ENCODE measurements around the gene TSNAXIP1. TPM values are rescaled to one million over a fixed set of nuclear protein-coding genes. Genes with fewer than 3 reads are reported as not detected.

TSNAXIP1 gene
- total and polyA plus RNA-seq, 10 of the 15 experiments (the other 5 are each of a cell fraction or from before 2014, with no cell fraction given): 0.09 to 0.63 (median 0.37) TPM; not detected in 1

DNA sequence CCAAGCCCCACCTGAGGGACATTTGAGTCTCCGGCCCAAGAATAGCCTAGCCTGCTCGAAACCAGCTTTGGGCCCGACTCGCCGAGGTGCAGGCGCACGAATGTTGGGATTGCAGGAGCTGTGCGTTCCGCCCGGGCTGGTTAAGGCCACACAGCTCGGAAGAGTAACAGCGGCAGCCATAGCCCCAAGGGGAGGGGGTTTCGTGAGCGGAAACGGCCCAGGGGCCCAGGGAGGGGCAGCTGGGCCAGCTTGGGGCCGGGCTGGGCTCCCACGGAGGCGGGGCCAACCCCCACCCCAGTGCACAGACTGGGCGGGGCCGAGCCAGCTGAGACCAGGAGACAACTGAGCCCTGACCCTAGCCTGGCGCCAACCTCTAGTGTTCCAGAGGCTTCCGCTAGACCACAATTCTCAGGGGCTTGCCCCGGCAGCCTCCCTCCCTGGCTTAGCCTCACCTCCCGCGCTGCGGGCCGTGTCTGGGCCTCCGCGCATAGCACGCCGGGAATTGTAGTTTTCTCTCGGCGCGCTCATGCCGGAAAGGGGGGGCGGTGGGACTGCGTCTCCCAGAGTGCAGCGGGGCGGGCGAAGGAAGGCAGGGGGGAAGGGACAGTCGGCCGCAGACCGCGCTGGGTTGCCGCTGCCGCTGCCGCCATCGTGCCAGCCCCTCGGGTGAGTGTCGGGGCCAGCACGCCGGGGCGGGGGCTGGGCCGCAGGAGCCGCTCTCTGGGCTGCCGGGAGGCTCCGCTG is 39.8 kb downstream of the TSNAXIP1 start, which contains the start of gene NUTF2:
Gene NUTF2, plus strand, starts transcription at position 614 of the 744 bp plus-strand sequence. CDS start 18,198 bp downstream, outside the sequence.
- RAD21 ChIA-PET (ENCODE audit: unreplicated experiment): interaction anchor here (0.7 to 1.4 kb wide), 5 partner anchors 37 to 238 kb away, joined by 3 to 4 read pairs (median 3); partner anchors contain the start of genes NFATC3, RANBP10 and TSNAXIP1
- no peak for TF ChIP-seq ATF2 (IDR thresholded peaks at IDR 0.05; ENCODE audit: low read length)
- peak; percentile 82 for TF ChIP-seq CHD2 (IDR thresholded peaks at IDR 0.05; ENCODE audit: borderline replicate concordance, low read depth, low read length)
- no peak for TF ChIP-seq WRNIP1 (IDR thresholded peaks at IDR 0.05; ENCODE audit: borderline replicate concordance, low read depth, low read length)
- TF ChIP-seq BHLHE40 (IDR thresholded peaks at IDR 0.05; ENCODE audit: borderline replicate concordance in 1 of 2, low read depth in 2 of 2, low read length in 1 of 2): peak in 1 of 2 experiments; percentile 69; a peak in 2 of 4 replicates
- TF ChIP-seq SIX5 (IDR thresholded peaks at IDR 0.05; ENCODE audit: low read depth, low read length, severe bottlenecking): peak; percentile 95
- TF ChIP-seq CEBPB (IDR thresholded peaks at IDR 0.05; ENCODE audit: borderline replicate concordance in 1 of 2, low read depth in 2 of 2, low read length in 2 of 2): no peak
- TF ChIP-seq KAT2A (conservative IDR thresholded peaks at IDR 0.05; ENCODE audit: control insufficient read depth, low read depth, low read length): no peak
- TF ChIP-seq POLR2AphosphoS5 (IDR thresholded peaks at IDR 0.05; ENCODE audit: low read length): peak; percentile 76; the same call in 1 of the 2 replicates
- no peak for TF ChIP-seq SUZ12 (IDR thresholded peaks at IDR 0.05; ENCODE audit: unreplicated experiment)
- TF ChIP-seq SKIL (IDR thresholded peaks at IDR 0.05; ENCODE audit: low read depth, poor library complexity, severe bottlenecking): no peak
- TF ChIP-seq POU2F2 (IDR thresholded peaks at IDR 0.05; ENCODE audit: borderline replicate concordance, low read depth, low read length): peak; percentile 24; the same call in 1 of the 3 replicates
- no peak for TF ChIP-seq NFIC (IDR thresholded peaks at IDR 0.05; ENCODE audit: low read depth, low read length)
- peak; percentile 37; the same call in 1 of the 2 replicates for TF ChIP-seq TCF12 (IDR thresholded peaks at IDR 0.05; ENCODE audit: low read depth, low read length)
- peak; percentile 88 for TF ChIP-seq POLR2A (IDR thresholded peaks at IDR 0.05; ENCODE audit: low read depth, low read length)
- peak; percentile 80 for TF ChIP-seq RELB (IDR thresholded peaks at IDR 0.05; ENCODE audit: low read depth)
- TF ChIP-seq MYB (IDR thresholded peaks at IDR 0.05; ENCODE audit: borderline replicate concordance, low read depth, low read length): peak; percentile 15; the same call in 1 of the 2 replicates
- TF ChIP-seq MEF2A (IDR thresholded peaks at IDR 0.05; ENCODE audit: insufficient read depth, low read depth, low read length): no peak

More for the DNA sequence above, 39.8 kb downstream of the TSNAXIP1 start, which contains the start of gene NUTF2:
- H4K20me1 ChIP-seq (ENCODE audit: control insufficient read depth, insufficient read depth): no peaks in the 10 kb centered on the region
- H3K79me2 ChIP-seq (ENCODE audit: control insufficient read depth, insufficient read depth, low read length): peaks cover 62% of the 10 kb centered on the region
- peak within 1 kb of the TSS; percentile 84 for H3K4me3 ChIP-seq
- H2AFZ ChIP-seq (ENCODE audit: control insufficient read depth, low read depth, low read length): peak within 1 kb of the TSS; percentile 93
- intact Hi-C loops (cut with micrococcal nuclease; ENCODE audit: unreplicated experiment) (loop anchor here (1.0 to 2.0 kb wide), 3 partner anchors 27 to 284 kb away; partner anchors contain the start of genes CTCF, EDC4 and PSMB10), in situ Hi-C loops (cut with MboI) (no loop called here)
- DNase-seq (ENCODE audit: low read depth, low spot score): peak; percentile 85
- ChIA-PET POLR2A (interaction anchor here (0.7 to 3.3 kb wide), 10 partner anchors 9 to 186 kb away, joined by 3 to 29 read pairs (median 4); partner anchors contain the start of genes ACD, EDC4, RANBP10 and TSNAXIP1), SMC1A (ENCODE audit: uncharacterized antibody, unreplicated experiment) (interaction anchor here (0.9 to 1.9 kb wide), 6 partner anchors 10 to 90 kb away, joined by 3 to 8 read pairs (median 4); partner anchors contain the start of genes EDC4 and PSMB10), CTCF (interaction anchor here (0.7 to 2.8 kb wide), 6 partner anchors 12 to 195 kb away, joined by 3 to 24 read pairs (median 4); no protein-coding TSS in a partner anchor)
- ATAC-seq: peak; percentile 75
- 0% methylated on average over 31 of the region's 57 CpGs for WGBS (ENCODE audit: insufficient coverage, insufficient replicate concordance, low lambda C conversion rate, missing lambda C conversion rate)
- peaks cover 28% of the 10 kb centered on the region for H3K4me1 ChIP-seq (ENCODE audit: control insufficient read depth, insufficient read depth, low read length)
- H3K4me2 ChIP-seq (ENCODE audit: control insufficient read depth, insufficient read depth): peak within 1 kb of the TSS; percentile 90
- BruUV-seq (replicated peaks): no TSS peak
- peak; percentile 72 for FAIRE-seq
- H3K27ac ChIP-seq (ENCODE audit: control insufficient read depth, insufficient read depth): peak within 1 kb of the TSS; percentile 81
- peak within 1 kb of the TSS; percentile 77 for H3K9ac ChIP-seq (ENCODE audit: control insufficient read depth, insufficient read depth, low read length)
- H3K36me3 ChIP-seq (ENCODE audit: control insufficient read depth in 2 of 2, insufficient read depth in 2 of 2, low read length in 1 of 2): peaks cover 0 to 7% of the 10 kb centered on the region in 2 experiments; a peak in 2 of 4 replicates
- H3K9me3 ChIP-seq (replicated peaks; ENCODE audit: control insufficient read depth, insufficient read depth, low read length): no peaks in the 10 kb centered on the region
- H3K27me3 ChIP-seq (replicated peaks in 1 of 2; ENCODE audit: control insufficient read depth in 2 of 2, insufficient read depth in 2 of 2, low read length in 1 of 2): no peaks in the 10 kb centered on the region
